CD4-positive, alpha-beta memory T cell (primary cell): Measurements from ENCODE around the gene CTNND2. TPM values are rescaled to one million over a fixed set of nuclear protein-coding genes. Genes with fewer than 3 reads are reported as not detected.

Experiments used
- CTCF ChIA-PET: fragments of 350-600 bp; sonication (Branson Sonifier 250); formaldehyde crosslinking; loops from one replicate; lab custom pipeline; 2021; ENCODE audit warnings: inconsistent platforms; ENCODE audit not compliant: partially characterized antibody; lab: Charles Lee
- POLR2A ChIA-PET: fragments of 350-600 bp; sonication (Branson Sonifier 250); formaldehyde crosslinking; loops from one replicate; lab custom pipeline; 2021; ENCODE audit not compliant: partially characterized antibody; lab: Charles Lee
- DNase-seq, 5 donors: peaks; one replicate each; pipeline versions ENCODE4 v3.0.0 to v3.0.0-alpha.2; 2020 to 2022; ENCODE audit warnings: mixed read lengths in 1 of 5
- H3K27ac ChIP-seq: one replicate; pipeline ENCODE4 v1.7.0; 2013; ENCODE audit warnings: low read depth, low read length
- H3K27me3 ChIP-seq: 2 replicates; pipeline ENCODE4 v1.7.0; 2013; ENCODE audit warnings: mild to moderate bottlenecking, low read length, moderate library complexity; ENCODE audit not compliant: insufficient read depth
- H3K36me3 ChIP-seq: 2 replicates; pipeline ENCODE4 v1.7.0; 2013; ENCODE audit warnings: mild to moderate bottlenecking, low read length, moderate library complexity; ENCODE audit not compliant: insufficient read depth
- H3K4me1 ChIP-seq: 2 replicates; pipeline ENCODE4 v1.7.0; 2013; ENCODE audit warnings: mild to moderate bottlenecking, low read length, moderate library complexity; ENCODE audit not compliant: insufficient read depth
- H3K4me3 ChIP-seq, 2 donors: one replicate each; pipeline ENCODE4 v1.7.0; 2013; ENCODE audit warnings: low read length in 2 of 2, mild to moderate bottlenecking in 1 of 2
- H3K9me3 ChIP-seq, 2 donors: one replicate each; pipeline ENCODE4 v1.7.0; 2013; ENCODE audit warnings: low read length in 2 of 2, control low read depth in 1 of 2; ENCODE audit not compliant: control insufficient read depth in 1 of 2
- H3K27ac Mint-ChIP-seq, 7 donors: one replicate each; pipeline ENCODE4 v1.8.0; 2020 to 2021; ENCODE audit warnings: mixed read lengths in 7 of 7, mild to moderate bottlenecking in 6 of 7, inconsistent platforms in 3 of 7, moderate library complexity in 3 of 7
- H3K27me3 Mint-ChIP-seq, 2 donors: one replicate each; pipeline ENCODE4 v1.8.0; 2020 to 2021; ENCODE audit warnings: mixed read lengths in 2 of 2
- H3K36me3 Mint-ChIP-seq, 2 donors: one replicate each; pipeline ENCODE4 v1.8.0; 2020 to 2021; ENCODE audit warnings: mixed read lengths in 2 of 2, inconsistent platforms in 1 of 2, mild to moderate bottlenecking in 1 of 2
- H3K4me1 Mint-ChIP-seq, 4 donors: one replicate each; pipeline ENCODE4 v1.8.0; 2020 to 2021; ENCODE audit warnings: mixed read lengths in 4 of 4, mild to moderate bottlenecking in 1 of 4
- H3K4me3 Mint-ChIP-seq, 8 donors: one replicate each; pipeline ENCODE4 v1.8.0; 2020 to 2021; ENCODE audit warnings: mixed read lengths in 8 of 8, mild to moderate bottlenecking in 7 of 8, moderate library complexity in 6 of 8, inconsistent platforms in 3 of 8
- H3K9me3 Mint-ChIP-seq, 8 donors: one replicate each; pipeline ENCODE4 v1.8.0; 2020 to 2021; ENCODE audit warnings: mixed read lengths in 8 of 8, mild to moderate bottlenecking in 5 of 8, inconsistent platforms in 3 of 8, moderate library complexity in 1 of 8
- intact Hi-C: fragments of 100-400 bp; cut with micrococcal nuclease; formaldehyde crosslinking; loops from one replicate; pipeline ENCODE4 v1.15.1; 2023
- polyA plus RNA-seq, 2 donors: library from polyadenylated mRNA; unstranded; fragments of 300-500 nt; fragmentation: Illumina TruSeq; gene quantifications; one replicate each; pipeline ENCODE4 v1.2.3, GENCODE V29; 2021
- total RNA-seq, 2 experiments: library from RNA; stranded (reverse); gene quantifications; one replicate each; pipeline ENCODE4 v1.2.3, GENCODE V29; 2021

Gene CTNND2
- total and polyA plus RNA-seq, 4 experiments from 2014 or later = 0.65 TPM; not detected in 3

DNA sequence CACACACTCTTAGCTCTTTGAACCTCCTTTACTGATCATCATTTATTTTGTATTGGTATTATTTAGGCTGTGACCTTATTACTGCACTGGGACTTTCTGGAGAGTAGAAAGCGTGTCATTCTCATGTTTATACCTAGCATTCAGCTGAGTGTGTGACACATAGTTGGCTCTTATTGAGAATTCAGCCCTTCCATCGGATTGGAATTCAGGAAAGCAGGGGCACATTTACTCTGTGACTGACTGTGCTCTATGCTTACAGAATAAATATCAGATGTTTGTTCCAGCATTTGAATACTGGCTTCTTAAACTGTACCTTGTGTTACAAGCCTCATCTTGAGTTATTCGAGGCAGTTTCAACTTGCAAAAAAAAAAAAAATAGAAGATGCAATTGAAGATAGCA, 782.4 kb downstream of the CTNND2 start:
- DNase-seq = no peak

DNA sequence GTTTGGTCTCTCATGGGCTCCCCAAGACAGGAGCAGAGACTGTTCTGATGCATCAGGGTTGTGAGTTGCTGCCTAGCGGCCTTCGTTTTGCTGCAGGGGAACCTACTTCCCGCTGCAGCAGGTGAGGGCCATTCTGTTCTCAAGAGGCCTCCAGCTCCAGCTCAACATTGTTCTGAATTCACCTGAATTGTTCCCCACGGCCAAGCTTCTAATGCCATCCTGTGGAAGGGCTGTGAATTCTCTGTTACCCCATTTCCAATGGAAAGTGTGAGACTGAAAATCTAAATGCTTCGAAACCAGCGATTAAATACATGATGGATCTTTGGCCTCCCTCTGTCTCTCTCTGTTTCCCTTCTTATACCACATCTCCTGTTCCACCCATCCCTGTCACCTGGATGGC, 794.1 kb downstream of the CTNND2 start:
- intact Hi-C loops = no loop called here
- CTCF ChIA-PET = no interaction called here
- POLR2A ChIA-PET = no interaction called here
- no peaks in the 10 kb centered on the region for H3K36me3 ChIP-seq
- H3K27ac ChIP-seq = no peak overlapping the region
- Mint-ChIP-seq H3K4me3 (no peak overlapping the region), H3K36me3 (no peaks in the 10 kb centered on the region), H3K27me3 (peaks cover 2 to 3% of the 10 kb centered on the region in 2 donors), H3K27ac (no peak overlapping the region), H3K4me1 (no peaks in the 10 kb centered on the region), H3K9me3 (peaks cover 0 to 4% (median 0%) of the 10 kb centered on the region in 8 donors)
- H3K4me1 ChIP-seq = no peaks in the 10 kb centered on the region
- no peaks in the 10 kb centered on the region for H3K9me3 ChIP-seq
- no peaks in the 10 kb centered on the region for H3K27me3 ChIP-seq
- no peak for DNase-seq
- no peak overlapping the region for H3K4me3 ChIP-seq

More for the DNA sequence above, 782.4 kb downstream of the CTNND2 start:
- Histone ChIP-seq H3K36me3 (no peaks in the 10 kb centered on the region), H3K4me3 (no peak overlapping the region), H3K27ac (no peak overlapping the region), H3K4me1 (no peaks in the 10 kb centered on the region), H3K27me3 (no peaks in the 10 kb centered on the region), H3K9me3 (no peaks in the 10 kb centered on the region)
- POLR2A ChIA-PET = no interaction called here
- H3K27ac Mint-ChIP-seq = no peak overlapping the region
- H3K4me1 Mint-ChIP-seq = peaks cover 0 to 2% (median under 1%) of the 10 kb centered on the region in 4 donors
- peaks cover 1% of the 10 kb centered on the region in 2 donors for H3K27me3 Mint-ChIP-seq
- CTCF ChIA-PET = no interaction called here
- no peaks in the 10 kb centered on the region for H3K36me3 Mint-ChIP-seq
- H3K4me3 Mint-ChIP-seq = no peak overlapping the region
- peaks cover 0 to 4% (median 0%) of the 10 kb centered on the region in 8 donors for H3K9me3 Mint-ChIP-seq
- intact Hi-C loops = no loop called here

DNA sequence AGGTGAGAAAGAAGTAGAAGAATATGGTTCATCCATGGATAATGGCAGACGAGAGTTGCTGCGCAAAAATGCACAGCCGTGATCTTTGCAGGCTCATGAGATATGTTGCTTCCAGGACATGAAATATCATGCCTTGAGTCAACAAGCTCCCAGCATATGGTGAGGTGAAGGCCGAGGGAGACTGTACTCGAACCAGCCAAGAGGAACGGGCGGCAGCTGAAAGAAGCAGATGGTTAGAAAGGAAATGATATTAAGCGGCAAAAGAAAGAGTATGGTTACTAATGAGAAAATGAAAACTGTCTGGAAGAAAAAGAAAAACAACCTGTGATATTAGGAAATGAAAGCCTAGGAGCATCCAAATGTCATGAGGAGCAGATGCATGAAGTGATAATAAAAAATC, 798.5 kb downstream of the CTNND2 start:
- H3K36me3 ChIP-seq = no peaks in the 10 kb centered on the region
- no peaks in the 10 kb centered on the region for H3K9me3 Mint-ChIP-seq
- H3K36me3 Mint-ChIP-seq = no peaks in the 10 kb centered on the region
- no peak overlapping the region for H3K4me3 Mint-ChIP-seq
- H3K27me3 Mint-ChIP-seq = no peaks in the 10 kb centered on the region
- ChIA-PET POLR2A (no interaction called here), CTCF (no interaction called here)
- H3K4me3 ChIP-seq = no peak overlapping the region
- H3K27me3 ChIP-seq = no peaks in the 10 kb centered on the region
- no peaks in the 10 kb centered on the region for H3K4me1 ChIP-seq
- H3K27ac ChIP-seq = no peak overlapping the region
- no peaks in the 10 kb centered on the region for H3K9me3 ChIP-seq
- intact Hi-C loops = no loop called here
- DNase-seq = no peak
- no peak overlapping the region for H3K27ac Mint-ChIP-seq
- H3K4me1 Mint-ChIP-seq = no peaks in the 10 kb centered on the region

DNA sequence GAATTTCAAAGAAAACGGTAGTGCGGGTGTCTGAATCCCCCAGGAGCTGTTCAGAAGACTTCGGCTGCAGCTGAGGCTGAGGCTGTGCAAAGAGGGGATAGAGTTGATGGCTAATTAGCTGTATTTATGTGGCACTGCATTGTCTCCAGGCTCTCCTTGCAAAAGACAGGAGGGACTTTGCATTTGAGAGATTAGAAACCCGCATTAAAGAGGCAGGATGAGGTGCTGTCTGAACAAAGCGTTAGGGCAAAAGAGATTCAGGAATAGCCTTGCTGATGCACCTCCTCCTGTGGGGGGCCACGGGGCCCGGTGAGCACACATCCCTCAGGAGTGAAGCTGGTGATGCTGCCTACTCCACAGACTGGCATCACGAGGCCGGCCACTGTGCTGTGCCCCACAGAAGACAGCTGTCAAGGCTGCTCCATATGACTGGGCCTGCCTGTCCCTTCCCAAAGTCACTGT, 799.6 kb downstream of the CTNND2 start:
- H3K4me1 ChIP-seq = no peaks in the 10 kb centered on the region
- H3K4me3 Mint-ChIP-seq = no peak overlapping the region
- intact Hi-C loops = no loop called here
- no peaks in the 10 kb centered on the region for H3K4me1 Mint-ChIP-seq
- H3K36me3 ChIP-seq = no peaks in the 10 kb centered on the region
- H3K9me3 ChIP-seq = no peaks in the 10 kb centered on the region
- ChIA-PET CTCF (no interaction called here), POLR2A (no interaction called here)
- no peaks in the 10 kb centered on the region for H3K27me3 Mint-ChIP-seq
- no peak overlapping the region for H3K27ac Mint-ChIP-seq
- no peaks in the 10 kb centered on the region for H3K27me3 ChIP-seq
- H3K27ac ChIP-seq = no peak overlapping the region
- H3K9me3 Mint-ChIP-seq = no peaks in the 10 kb centered on the region
- H3K4me3 ChIP-seq = no peak overlapping the region
- no peak for DNase-seq
- H3K36me3 Mint-ChIP-seq = no peaks in the 10 kb centered on the region

DNA sequence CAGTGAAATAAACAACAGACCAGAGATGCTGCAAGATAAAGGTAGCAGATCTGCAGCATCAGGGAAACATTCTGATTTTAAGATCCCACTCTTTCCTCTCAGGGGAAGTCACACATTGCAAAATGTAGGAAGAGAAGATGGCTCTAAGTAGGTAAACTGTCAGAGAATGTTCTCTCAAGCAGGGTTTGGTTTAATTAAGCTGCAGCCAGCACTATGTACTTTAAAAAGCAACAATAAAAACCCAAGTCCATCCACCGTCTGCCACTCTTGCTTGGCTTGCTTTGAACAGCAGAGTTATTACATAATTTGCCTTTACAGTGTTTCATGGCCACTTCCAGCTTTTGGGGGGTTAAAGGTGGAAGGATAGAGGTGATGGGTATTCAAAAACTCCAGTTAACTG, 800.0 kb downstream of the CTNND2 start:
- Histone ChIP-seq H3K36me3 (no peaks in the 10 kb centered on the region), H3K27ac (no peak overlapping the region), H3K9me3 (no peaks in the 10 kb centered on the region), H3K27me3 (no peaks in the 10 kb centered on the region), H3K4me3 (no peak overlapping the region), H3K4me1 (no peaks in the 10 kb centered on the region)
- H3K27ac Mint-ChIP-seq = no peak overlapping the region
- H3K27me3 Mint-ChIP-seq = no peaks in the 10 kb centered on the region
- no peak for DNase-seq
- H3K9me3 Mint-ChIP-seq = no peaks in the 10 kb centered on the region
- no peak overlapping the region for H3K4me3 Mint-ChIP-seq
- ChIA-PET CTCF (no interaction called here), POLR2A (no interaction called here)
- no peaks in the 10 kb centered on the region for H3K36me3 Mint-ChIP-seq
- H3K4me1 Mint-ChIP-seq = no peaks in the 10 kb centered on the region
- intact Hi-C loops = no loop called here

DNA sequence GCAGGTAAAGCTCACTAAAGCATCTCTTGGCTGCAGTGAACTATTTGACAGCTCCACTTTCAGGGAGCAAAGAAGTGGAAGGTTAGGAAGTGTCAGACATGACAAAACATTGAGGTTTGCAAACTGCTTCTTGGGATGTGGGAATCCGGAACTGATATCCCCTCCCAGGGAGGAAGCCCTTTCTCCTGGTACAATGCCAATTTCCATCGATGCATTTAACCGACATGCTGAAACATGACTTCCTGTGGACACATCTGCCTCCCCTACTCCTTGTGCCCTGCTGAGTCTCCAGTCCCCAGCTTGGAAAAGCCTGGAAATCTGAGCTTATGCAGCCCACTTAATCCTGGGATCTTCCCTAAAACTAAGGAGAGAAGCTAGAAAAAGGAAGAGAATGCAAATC, 820.1 kb downstream of the CTNND2 start:
- no peaks in the 10 kb centered on the region for H3K27me3 ChIP-seq
- POLR2A ChIA-PET = no interaction called here
- peaks cover 0 to 10% (median 6%) of the 10 kb centered on the region in 8 donors for H3K9me3 Mint-ChIP-seq
- no peak overlapping the region for H3K27ac ChIP-seq
- CTCF ChIA-PET = no interaction called here
- intact Hi-C loops = no loop called here
- peaks cover 2 to 4% of the 10 kb centered on the region in 2 donors for H3K27me3 Mint-ChIP-seq
- H3K4me3 ChIP-seq = no peak overlapping the region
- H3K4me1 ChIP-seq = no peaks in the 10 kb centered on the region
- no peaks in the 10 kb centered on the region for H3K36me3 ChIP-seq
- H3K4me1 Mint-ChIP-seq = no peaks in the 10 kb centered on the region
- H3K36me3 Mint-ChIP-seq = no peaks in the 10 kb centered on the region
- no peaks in the 10 kb centered on the region for H3K9me3 ChIP-seq
- no peak overlapping the region for H3K27ac Mint-ChIP-seq
- no peak overlapping the region for H3K4me3 Mint-ChIP-seq
- DNase-seq = no peak

DNA sequence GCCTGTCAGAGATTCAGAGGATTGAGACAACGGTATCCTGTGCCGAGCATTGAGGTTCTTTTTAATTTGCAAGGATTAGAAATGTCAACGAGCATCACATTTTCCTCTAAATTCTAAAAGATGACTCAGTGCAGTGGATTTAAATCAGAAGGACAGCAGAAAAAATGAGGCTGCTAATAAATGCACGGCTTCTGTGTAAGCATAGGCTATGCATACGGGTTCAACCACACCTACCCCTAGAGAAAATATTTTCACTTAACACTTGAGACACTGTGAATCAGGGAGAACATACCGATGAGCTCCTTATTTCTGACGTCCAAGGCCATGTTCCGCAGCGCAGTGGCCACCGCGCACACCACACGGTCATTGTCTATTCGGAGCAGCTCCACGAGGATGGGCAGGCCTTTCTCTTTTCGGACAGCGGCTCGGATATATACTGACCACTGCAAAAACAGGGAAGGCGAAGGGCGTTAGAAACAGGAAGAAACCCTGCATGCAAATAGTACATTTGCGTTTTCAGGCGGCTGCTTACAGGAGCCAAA, 821.8 kb downstream of the CTNND2 start:
- Mint-ChIP-seq H3K4me3 (no peak overlapping the region), H3K4me1 (no peaks in the 10 kb centered on the region), H3K27ac (no peak overlapping the region), H3K36me3 (no peaks in the 10 kb centered on the region), H3K9me3 (peaks cover 0 to 5% (median 1%) of the 10 kb centered on the region in 8 donors), H3K27me3 (peaks cover 6% of the 10 kb centered on the region in 2 donors)
- Histone ChIP-seq H3K36me3 (no peaks in the 10 kb centered on the region), H3K4me3 (no peak overlapping the region), H3K27ac (no peak overlapping the region), H3K4me1 (no peaks in the 10 kb centered on the region), H3K9me3 (no peaks in the 10 kb centered on the region), H3K27me3 (no peaks in the 10 kb centered on the region)
- CTCF ChIA-PET = no interaction called here
- intact Hi-C loops = no loop called here
- POLR2A ChIA-PET = no interaction called here
- no peak for DNase-seq
